ENCODE results near the gene MDM1. TPM values are rescaled to one million over a fixed set of nuclear protein-coding genes. Genes with fewer than 3 reads are reported as not detected.

The MDM1 gene
- polyA plus RNA-seq, 10 donors, result 12.7 to 26.2 (median 16.0) TPM

Other genes starting within 250 kb of the MDM1 start
- under 1 TPM in 2 of 10 donors, not detected in 8; 0.20 to 0.94 TPM for gene IFNG, start 172.6 kb downstream of the MDM1 start, polyA plus RNA-seq (ENCODE audit: insufficient read length in 10 of 10)
- gene IL26, start 106.6 kb downstream of the MDM1 start, polyA plus RNA-seq (ENCODE audit: insufficient read length in 10 of 10), result not detected
- gene IL22, start 78.8 kb downstream of the MDM1 start, polyA plus RNA-seq (ENCODE audit: insufficient read length in 10 of 10), result not detected

Measured in muscle of back (tissue), 10 donors.